Measurements from ENCODE around the gene KIF3B. TPM values are rescaled to one million over a fixed set of nuclear protein-coding genes. Genes with fewer than 3 reads are reported as not detected.

Gene KIF3B
- 10 to 100 TPM; 16.1 to 16.9 TPM for total RNA-seq

- H3K27me3 Mint-ChIP-seq = peaks cover 2% of the 10 kb centered on the region
- H3K36me3 Mint-ChIP-seq (ENCODE audit: low read depth) = peaks cover 8% of the 10 kb centered on the region
- H3K9me3 Mint-ChIP-seq = peaks cover 3% of the 10 kb centered on the region
- H3K4me1 Mint-ChIP-seq = peaks cover 44% of the 10 kb centered on the region
- H3K4me3 Mint-ChIP-seq = peak within 1 kb of the TSS; percentile 83
- ChIA-PET CTCF (no interaction called here), POLR2A (no interaction called here)
- DNase-seq = peak; percentile 92
- peak within 1 kb of the TSS; percentile 86 for H3K27ac Mint-ChIP-seq
These were observed at the start of gene KIF3B for GRCh38 chr20:32277361-32278198. Gene KIF3B (plus strand): TSS chr20:32277651. CDS start chr20:32309778, 32,127 bp downstream.

- no peak for DNase-seq
- Mint-ChIP-seq H3K4me3 (no peak overlapping the region), H3K27ac (no peak overlapping the region), H3K27me3 (no peaks in the 10 kb centered on the region), H3K4me1 (peaks cover 22% of the 10 kb centered on the region), H3K9me3 (no peaks in the 10 kb centered on the region), H3K36me3 (ENCODE audit: low read depth) (peaks cover 34% of the 10 kb centered on the region)
- ChIA-PET CTCF (interaction anchor here (0.6 kb wide), 1 partner anchor 8 kb away, joined by 3 read pairs; no protein-coding TSS in a partner anchor), POLR2A (no interaction called here)
These were observed 49.4 kb upstream of the KIF3B start for GRCh38 chr20:32227744-32228688.

- peak overlapping the region; percentile 4 for H3K27ac Mint-ChIP-seq
- no peak for DNase-seq
- peaks cover 42% of the 10 kb centered on the region for H3K36me3 Mint-ChIP-seq (ENCODE audit: low read depth)
- H3K4me3 Mint-ChIP-seq = no peak overlapping the region
- H3K27me3 Mint-ChIP-seq = no peaks in the 10 kb centered on the region
- POLR2A ChIA-PET = no interaction called here
- CTCF ChIA-PET = interaction anchor here (2.4 kb wide), 1 partner anchor 10 kb away, joined by 6 read pairs; no protein-coding TSS in a partner anchor
- H3K9me3 Mint-ChIP-seq = no peaks in the 10 kb centered on the region
- peaks cover 30% of the 10 kb centered on the region for H3K4me1 Mint-ChIP-seq
These were observed 48.2 kb upstream of the KIF3B start for GRCh38 chr20:32229251-32229747.

- H3K4me1 Mint-ChIP-seq = peaks cover 30% of the 10 kb centered on the region
- H3K4me3 Mint-ChIP-seq = no peak overlapping the region
- DNase-seq = no peak
- CTCF ChIA-PET = interaction anchor here (1.1 to 2.4 kb wide), 2 partner anchors 11 to 24 kb away, joined by 3 to 6 read pairs; no protein-coding TSS in a partner anchor
- H3K27ac Mint-ChIP-seq = no peak overlapping the region
- no peaks in the 10 kb centered on the region for H3K27me3 Mint-ChIP-seq
- no peaks in the 10 kb centered on the region for H3K9me3 Mint-ChIP-seq
- H3K36me3 Mint-ChIP-seq (ENCODE audit: low read depth) = peaks cover 49% of the 10 kb centered on the region
- POLR2A ChIA-PET = no interaction called here
These were observed 46.7 kb upstream of the KIF3B start for GRCh38 chr20:32230707-32231106.

GRCh38 chr20:32231245-32231644 lies 46.2 kb upstream of the KIF3B start:
- Mint-ChIP-seq H3K4me3 (no peak overlapping the region), H3K27me3 (no peaks in the 10 kb centered on the region), H3K27ac (peak overlapping the region; percentile 94), H3K9me3 (no peaks in the 10 kb centered on the region), H3K36me3 (ENCODE audit: low read depth) (peaks cover 49% of the 10 kb centered on the region), H3K4me1 (peaks cover 30% of the 10 kb centered on the region)
- POLR2A ChIA-PET = no interaction called here
- no peak for DNase-seq
- CTCF ChIA-PET = interaction anchor here (1.1 to 1.3 kb wide), 2 partner anchors 19 to 23 kb away, joined by 3 read pairs; no protein-coding TSS in a partner anchor

GRCh38 chr20:32231847-32232246 lies 45.6 kb upstream of the KIF3B start:
- H3K36me3 Mint-ChIP-seq (ENCODE audit: low read depth) = peaks cover 52% of the 10 kb centered on the region
- no peaks in the 10 kb centered on the region for H3K9me3 Mint-ChIP-seq
- ChIA-PET POLR2A (interaction anchor here (0.5 kb wide), 1 partner anchor 128 kb away, joined by 4 read pairs; no protein-coding TSS in a partner anchor), CTCF (interaction anchor here (0.5 to 2.8 kb wide), 7 partner anchors 9 to 442 kb away, joined by 3 to 13 read pairs (median 3); no protein-coding TSS in a partner anchor)
- H3K27ac Mint-ChIP-seq = peak overlapping the region; percentile 94
- peaks cover 30% of the 10 kb centered on the region for H3K4me1 Mint-ChIP-seq
- peak; percentile 59 for DNase-seq
- no peaks in the 10 kb centered on the region for H3K27me3 Mint-ChIP-seq
- H3K4me3 Mint-ChIP-seq = no peak overlapping the region

- Mint-ChIP-seq H3K27ac (peak overlapping the region; percentile 94), H3K4me1 (peaks cover 30% of the 10 kb centered on the region), H3K36me3 (ENCODE audit: low read depth) (peaks cover 56% of the 10 kb centered on the region), H3K9me3 (no peaks in the 10 kb centered on the region), H3K27me3 (no peaks in the 10 kb centered on the region), H3K4me3 (no peak overlapping the region)
- DNase-seq = no peak
- ChIA-PET POLR2A (interaction anchor here (0.5 kb wide), 1 partner anchor 127 kb away, joined by 4 read pairs; no protein-coding TSS in a partner anchor), CTCF (interaction anchor here (0.5 to 2.8 kb wide), 8 partner anchors 10 to 442 kb away, joined by 3 to 13 read pairs (median 3); no protein-coding TSS in a partner anchor)
These were observed 45.0 kb upstream of the KIF3B start for GRCh38 chr20:32232326-32232886.

- H3K27me3 Mint-ChIP-seq = no peaks in the 10 kb centered on the region
- CTCF ChIA-PET = interaction anchor here (0.9 to 2.8 kb wide), 3 partner anchors 11 to 40 kb away, joined by 3 to 13 read pairs (median 3); no protein-coding TSS in a partner anchor
- H3K9me3 Mint-ChIP-seq = no peaks in the 10 kb centered on the region
- H3K4me1 Mint-ChIP-seq = peaks cover 30% of the 10 kb centered on the region
- DNase-seq = no peak
- H3K27ac Mint-ChIP-seq = peak overlapping the region; percentile 79
- POLR2A ChIA-PET = interaction anchor here (1.1 kb wide), 1 partner anchor 11 kb away, joined by 3 read pairs; no protein-coding TSS in a partner anchor
- no peak overlapping the region for H3K4me3 Mint-ChIP-seq
- H3K36me3 Mint-ChIP-seq (ENCODE audit: low read depth) = peaks cover 56% of the 10 kb centered on the region
These were observed 44.2 kb upstream of the KIF3B start for GRCh38 chr20:32233286-32233685.

- no peaks in the 10 kb centered on the region for H3K9me3 Mint-ChIP-seq
- H3K27me3 Mint-ChIP-seq = no peaks in the 10 kb centered on the region
- peaks cover 30% of the 10 kb centered on the region for H3K4me1 Mint-ChIP-seq
- no peak overlapping the region for H3K27ac Mint-ChIP-seq
- POLR2A ChIA-PET = no interaction called here
- H3K36me3 Mint-ChIP-seq (ENCODE audit: low read depth) = peaks cover 54% of the 10 kb centered on the region
- no peak overlapping the region for H3K4me3 Mint-ChIP-seq
- CTCF ChIA-PET = interaction anchor here (1.3 to 2.8 kb wide), 2 partner anchors 12 to 76 kb away, joined by 3 to 13 read pairs; no protein-coding TSS in a partner anchor
- DNase-seq = no peak
These were observed 43.2 kb upstream of the KIF3B start for GRCh38 chr20:32234135-32234808.

- POLR2A ChIA-PET = no interaction called here
- no peaks in the 10 kb centered on the region for H3K27me3 Mint-ChIP-seq
- DNase-seq = no peak
- CTCF ChIA-PET = no interaction called here
- no peak overlapping the region for H3K27ac Mint-ChIP-seq
- no peaks in the 10 kb centered on the region for H3K9me3 Mint-ChIP-seq
- peaks cover 32% of the 10 kb centered on the region for H3K4me1 Mint-ChIP-seq
- H3K36me3 Mint-ChIP-seq (ENCODE audit: low read depth) = peaks cover 52% of the 10 kb centered on the region
- no peak overlapping the region for H3K4me3 Mint-ChIP-seq
These were observed 42.0 kb upstream of the KIF3B start for GRCh38 chr20:32235331-32236047.

- ChIA-PET POLR2A (no interaction called here), CTCF (interaction anchor here (1.7 kb wide), 1 partner anchor 205 kb away, joined by 3 read pairs; no protein-coding TSS in a partner anchor)
- no peak for DNase-seq
- Mint-ChIP-seq H3K27ac (no peak overlapping the region), H3K4me1 (peaks cover 29% of the 10 kb centered on the region), H3K27me3 (no peaks in the 10 kb centered on the region), H3K4me3 (no peak overlapping the region), H3K36me3 (ENCODE audit: low read depth) (peaks cover 47% of the 10 kb centered on the region), H3K9me3 (no peaks in the 10 kb centered on the region)
These were observed 41.4 kb upstream of the KIF3B start for GRCh38 chr20:32236048-32236533.
